Occipital lobe (tissue), 2 donors: Measurements from ENCODE around the gene HIGD2A. TPM values are rescaled to one million over a fixed set of nuclear protein-coding genes. Genes with fewer than 3 reads are reported as not detected.

Experiments
- DNase-seq: peaks from one replicate; lab custom pipeline; 2025; lab: John Stamatoyannopoulos, UW
- total RNA-seq: library from RNA; depleted of rRNA; stranded (reverse); fragments of >200 nt; gene quantifications from one replicate; pipeline ENCODE4 v1.2.3, GENCODE V29; 2014

HIGD2A gene
- total RNA-seq, 1 donor from 2014 or later: 26.4 TPM

DNA sequence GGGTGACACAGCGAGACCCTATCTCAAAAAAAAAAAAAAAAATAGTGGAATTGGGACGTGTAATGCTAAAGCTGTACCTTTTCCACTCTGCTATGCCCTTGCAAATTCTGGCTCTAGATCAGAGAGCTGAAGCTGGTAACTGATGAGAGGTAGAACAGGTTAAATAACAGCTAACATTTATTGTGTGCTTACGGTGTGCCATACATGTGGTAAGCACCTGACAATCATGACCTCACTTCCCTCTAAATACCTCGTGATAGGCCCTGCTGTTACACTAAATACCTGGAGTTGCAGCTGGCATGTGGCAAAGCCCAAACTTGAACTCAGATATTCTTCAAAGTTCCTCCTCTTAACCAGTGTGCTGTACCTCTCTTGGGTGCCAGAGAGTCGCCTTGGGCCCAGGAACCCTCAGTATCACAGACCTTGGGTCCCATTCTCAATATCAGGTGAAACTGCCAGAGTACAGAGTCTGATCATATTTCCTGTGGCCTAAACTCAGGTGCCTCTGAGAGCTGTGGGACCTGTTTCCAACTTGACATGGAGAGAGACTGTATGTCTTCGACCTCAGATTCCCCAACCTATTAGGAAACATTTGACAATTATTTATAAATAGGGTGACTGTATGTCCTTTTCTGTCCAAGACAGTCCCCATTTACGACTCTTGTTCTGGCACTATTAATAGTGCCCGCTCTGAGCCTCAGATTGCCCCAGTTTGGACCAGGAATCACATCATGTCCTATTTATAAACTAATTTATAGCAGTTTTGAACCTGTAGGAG, 18.4 kb upstream of the HIGD2A start:
- no peak for DNase-seq

DNA sequence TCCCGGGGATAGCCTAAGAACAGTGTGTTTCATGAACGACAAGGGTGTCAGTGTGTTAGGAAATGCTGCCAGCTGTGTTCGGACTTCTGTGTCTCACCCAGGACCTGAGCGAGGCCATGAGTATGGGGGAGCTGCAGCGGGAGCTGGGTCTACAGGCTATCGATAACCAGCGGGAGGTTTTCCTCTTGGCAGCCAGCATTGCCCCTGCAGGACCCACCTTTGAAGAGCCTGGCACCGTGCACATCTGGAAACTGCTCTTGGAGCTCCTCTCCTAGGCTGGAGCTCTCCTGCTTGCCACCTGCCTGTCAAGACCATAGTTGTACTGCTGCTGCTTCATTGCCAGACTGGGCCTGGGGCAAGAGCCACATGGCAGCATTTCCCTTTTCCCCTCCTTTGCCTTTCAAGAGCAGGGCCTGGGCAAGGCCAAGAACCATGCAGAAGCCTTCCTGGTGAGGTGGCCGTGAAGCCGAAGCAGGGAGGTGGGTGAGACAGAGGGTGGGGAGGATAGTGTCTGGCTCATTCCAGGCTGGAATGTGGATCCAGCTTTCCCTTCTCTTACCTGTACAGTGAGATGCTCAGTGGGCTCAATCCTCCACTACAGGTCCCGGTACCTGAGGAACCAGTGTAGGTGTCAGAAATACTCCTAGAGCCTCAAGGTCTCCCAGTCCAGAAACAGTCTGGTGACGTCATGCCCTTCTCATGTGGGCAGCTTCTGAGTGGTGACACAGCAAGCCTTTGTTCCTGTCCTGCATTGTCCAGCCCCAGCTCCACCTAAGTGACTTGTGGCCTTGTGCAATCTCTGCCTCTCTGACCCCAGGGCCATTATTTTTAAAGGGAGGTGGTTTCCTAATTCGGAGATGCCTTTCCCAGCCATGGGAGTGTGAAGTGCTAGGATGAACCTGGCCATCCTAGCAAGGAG, 16.7 kb upstream of the HIGD2A start:
- no peak for DNase-seq

DNA sequence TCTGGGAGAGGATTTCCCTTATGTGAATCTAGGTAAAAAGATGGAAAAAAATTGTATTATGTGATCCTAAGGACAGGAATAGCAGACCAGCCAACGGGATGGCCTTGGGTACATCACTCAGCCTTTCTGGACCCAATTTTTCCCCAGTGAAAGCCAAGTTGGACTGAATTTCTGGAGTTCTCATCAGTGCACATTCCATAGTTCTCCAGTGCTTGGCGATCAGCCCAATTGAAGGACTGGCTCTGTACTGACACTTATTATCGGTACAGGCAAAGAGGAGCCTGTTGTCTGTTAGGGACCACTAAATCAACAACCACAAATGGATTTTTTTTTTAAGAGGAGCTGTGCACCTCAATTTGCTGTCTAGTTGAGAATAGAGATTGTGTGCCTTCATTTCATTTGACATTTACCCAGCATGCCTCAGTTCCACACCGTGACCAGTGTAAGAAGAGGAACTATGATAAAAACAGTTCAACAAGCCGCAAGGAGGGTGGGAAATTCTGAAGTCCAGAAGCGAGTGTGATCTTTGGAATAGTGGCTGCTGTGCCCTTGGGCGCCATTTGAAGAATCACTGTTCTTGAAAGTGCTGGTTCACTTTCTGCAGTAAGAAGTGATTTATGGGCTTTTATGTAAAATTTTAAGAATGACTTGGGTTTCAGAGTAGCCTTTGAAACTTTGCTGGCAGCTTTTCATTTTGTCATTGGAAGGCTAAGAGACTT, 15.3 kb upstream of the HIGD2A start:
- DNase-seq: no peak

DNA sequence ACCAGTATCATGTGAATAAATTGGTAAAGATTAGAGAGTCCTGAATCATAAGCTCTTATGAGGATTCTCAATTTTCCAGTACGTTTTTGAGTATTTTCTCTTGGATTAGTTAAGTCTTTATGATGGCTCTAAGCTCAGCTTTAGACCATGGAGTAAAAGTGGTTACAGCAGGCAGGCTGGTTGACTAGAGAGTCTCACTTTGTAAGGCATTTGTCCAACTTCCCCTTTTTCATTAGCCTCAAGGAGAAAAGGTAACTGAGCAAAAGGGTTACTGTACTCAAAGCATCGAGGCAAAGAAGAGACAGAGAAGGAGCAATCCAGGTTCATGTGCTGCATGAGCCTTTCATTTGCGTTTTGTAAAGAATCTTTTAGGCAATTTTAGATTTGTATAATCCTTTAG, 8.7 kb upstream of the HIGD2A start:
- DNase-seq: no peak

DNA sequence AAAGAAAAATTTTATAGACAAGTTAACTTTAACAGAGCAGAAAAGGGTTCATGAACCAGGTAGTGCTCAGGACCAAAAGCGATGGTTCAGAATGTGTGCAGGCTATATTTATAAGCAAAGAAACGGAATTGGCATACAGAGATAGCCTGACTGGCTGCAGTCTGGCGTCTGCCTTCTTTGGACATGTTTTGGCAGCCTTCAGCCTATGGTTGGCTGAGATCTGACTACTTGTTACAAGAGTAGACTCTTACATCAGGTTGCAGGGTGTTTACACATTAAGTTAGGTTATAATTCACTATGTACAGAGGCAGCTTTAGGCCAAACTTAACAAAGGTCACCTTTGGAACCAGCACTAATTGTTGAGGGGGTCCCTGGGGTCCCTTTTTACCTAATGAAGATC, 7.1 kb upstream of the HIGD2A start:
- no peak for DNase-seq

DNA sequence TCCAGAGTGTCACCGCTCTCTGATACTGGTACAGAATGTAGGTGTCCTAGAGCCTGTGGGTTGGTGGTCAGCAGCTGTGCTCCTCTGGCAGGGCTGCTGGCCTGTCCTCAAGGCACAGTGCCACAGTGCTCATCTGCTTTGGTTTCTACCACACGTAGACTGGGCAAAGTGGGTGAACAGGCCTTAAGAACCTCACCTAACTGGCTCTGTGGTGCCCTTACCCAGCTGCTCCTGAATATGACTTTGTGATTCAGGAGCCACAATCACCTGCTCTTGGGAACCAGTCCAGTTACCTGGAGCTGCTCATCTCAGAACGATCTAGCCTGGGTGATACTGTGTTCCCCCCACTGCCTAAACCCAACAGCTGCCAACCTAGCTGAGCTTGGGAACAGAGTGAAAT, 6.6 kb upstream of the HIGD2A start:
- DNase-seq: no peak

DNA sequence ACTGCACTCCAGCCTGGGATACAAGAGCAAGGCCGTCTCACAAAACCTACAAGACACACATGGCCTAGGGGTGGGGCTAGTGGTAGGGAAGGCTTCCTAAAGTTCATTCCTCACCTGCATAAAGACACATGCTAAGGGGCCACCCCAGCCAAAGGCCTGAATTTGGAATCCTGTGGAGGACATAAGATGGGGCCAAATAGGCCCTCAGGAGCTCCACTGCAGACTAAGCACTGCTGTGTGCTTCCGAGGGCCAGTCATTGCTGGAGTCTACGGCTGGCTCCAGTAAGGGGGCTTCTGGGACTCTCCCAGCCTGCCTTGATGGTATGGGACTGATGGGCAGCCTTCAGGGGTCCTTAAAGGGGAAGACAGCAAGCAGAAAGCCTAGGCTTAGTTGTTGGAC, 5.8 kb upstream of the HIGD2A start:
- DNase-seq: no peak

DNA sequence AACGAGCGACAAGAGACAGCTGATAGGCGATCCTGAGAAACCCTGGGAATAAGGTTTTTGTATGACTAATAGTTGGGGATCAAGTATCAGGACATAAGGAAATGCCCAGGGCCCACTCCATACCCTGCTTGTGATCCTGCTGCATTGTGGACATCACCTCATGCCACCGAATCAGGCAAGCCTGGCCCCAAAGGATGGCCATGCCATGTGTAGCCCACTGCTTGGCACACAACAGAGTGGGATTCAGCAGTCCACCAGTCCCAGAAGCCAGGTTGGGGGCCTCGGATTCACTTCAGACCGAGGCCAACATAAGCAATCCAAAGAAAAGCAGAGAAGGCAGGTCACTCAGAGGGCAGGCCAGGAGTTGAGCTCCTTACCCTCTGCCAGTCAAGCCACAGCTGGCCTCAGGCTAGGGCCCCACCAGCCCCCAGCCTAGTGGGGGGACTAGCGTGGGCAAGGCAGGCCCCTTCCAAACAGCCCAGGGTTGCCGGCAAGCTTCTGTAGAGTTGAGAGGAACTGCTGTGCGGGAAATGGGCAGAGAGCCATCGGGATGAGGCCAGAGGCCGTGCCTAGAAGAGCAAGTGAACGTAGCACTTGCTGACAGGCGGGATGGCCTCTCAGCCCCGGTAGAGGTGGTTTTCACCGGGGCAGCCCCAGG, 5.2 kb upstream of the HIGD2A start:
- DNase-seq: no peak

DNA sequence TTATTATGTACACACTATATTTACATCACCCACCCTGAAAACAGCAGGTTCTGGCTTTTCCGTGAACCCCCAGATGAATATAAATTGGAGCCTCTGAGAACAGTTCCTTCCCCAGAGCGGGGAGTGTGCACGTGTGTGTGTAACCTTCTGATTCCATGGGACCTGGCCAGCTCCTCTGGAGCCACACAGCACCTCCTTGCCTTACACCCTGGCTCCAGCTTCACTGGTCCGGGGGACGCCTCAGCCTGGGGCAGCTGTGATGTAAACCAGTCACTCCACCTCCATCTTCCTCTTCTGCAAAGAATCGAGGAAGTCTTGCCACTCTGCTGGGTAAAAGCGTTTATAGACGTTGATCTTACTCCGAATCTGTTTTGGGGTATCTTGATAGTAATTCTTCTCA, 4.6 kb upstream of the HIGD2A start:
- DNase-seq: no peak

DNA sequence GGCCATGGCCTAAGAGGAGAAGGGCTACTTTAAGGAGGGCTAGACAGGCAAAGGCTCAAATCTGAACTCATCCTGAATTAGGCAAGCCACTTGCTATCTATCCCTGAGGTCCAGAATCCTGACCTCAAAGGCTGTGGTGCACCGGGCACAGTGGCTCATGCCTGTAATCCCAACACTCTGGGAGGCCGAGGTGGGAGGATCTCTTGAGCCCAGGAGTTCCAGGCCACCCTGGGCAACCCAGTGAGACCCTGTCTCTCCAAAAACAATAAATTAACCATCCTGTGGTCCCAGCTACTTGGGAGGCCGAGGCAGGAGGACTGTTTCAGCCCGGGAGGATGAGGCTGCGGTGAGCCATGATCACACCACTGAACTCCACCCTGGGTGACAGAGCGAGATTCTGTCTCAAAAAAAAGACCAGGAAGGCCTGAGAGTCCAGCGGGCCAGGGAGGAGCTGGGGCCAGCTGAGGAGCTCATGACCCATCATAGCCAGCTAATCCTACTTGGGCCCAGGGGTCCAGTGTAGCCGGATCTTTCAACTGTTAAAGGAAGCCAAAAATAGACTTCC, 4.1 kb upstream of the HIGD2A start:
- no peak for DNase-seq

DNA sequence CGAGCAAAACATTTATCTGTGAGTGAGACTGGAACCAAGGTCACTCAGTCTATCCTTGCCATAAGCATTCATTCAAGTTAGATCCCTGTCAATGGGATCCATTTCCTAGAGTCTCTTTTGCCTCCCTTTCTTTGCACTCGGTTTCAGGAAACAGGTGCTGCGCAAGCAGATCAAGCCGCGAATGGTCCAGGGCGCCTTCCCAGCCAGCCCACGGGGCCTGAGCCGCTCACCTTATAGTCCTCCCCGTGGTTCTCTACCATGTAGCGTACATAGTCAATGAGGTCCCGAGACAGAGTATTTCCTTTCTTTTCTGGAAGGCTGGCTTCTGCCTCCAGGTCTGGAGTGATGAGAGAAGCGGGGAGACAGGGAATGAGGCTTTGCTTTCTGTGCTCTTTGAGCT, 3.6 kb upstream of the HIGD2A start:
- DNase-seq: no peak

DNA sequence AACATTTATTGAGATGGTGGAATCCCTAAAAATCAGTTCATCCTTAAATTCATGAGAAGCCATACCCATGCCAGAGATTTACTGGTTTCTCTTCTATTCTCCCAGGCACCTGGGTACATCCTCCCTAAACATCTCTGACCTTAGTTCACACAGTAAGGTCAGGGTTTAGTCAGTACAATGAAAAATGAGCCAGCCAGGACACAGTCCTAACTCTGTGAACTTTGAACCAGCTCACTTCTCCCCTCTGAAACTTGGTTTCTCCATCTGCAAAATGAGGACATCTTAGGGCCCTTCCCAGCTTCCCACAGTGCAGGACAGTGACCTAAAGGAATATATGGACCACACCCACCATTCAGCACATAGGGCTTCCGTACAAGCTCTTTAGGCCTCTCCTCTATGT, 2.1 kb upstream of the HIGD2A start:
- no peak for DNase-seq

DNA sequence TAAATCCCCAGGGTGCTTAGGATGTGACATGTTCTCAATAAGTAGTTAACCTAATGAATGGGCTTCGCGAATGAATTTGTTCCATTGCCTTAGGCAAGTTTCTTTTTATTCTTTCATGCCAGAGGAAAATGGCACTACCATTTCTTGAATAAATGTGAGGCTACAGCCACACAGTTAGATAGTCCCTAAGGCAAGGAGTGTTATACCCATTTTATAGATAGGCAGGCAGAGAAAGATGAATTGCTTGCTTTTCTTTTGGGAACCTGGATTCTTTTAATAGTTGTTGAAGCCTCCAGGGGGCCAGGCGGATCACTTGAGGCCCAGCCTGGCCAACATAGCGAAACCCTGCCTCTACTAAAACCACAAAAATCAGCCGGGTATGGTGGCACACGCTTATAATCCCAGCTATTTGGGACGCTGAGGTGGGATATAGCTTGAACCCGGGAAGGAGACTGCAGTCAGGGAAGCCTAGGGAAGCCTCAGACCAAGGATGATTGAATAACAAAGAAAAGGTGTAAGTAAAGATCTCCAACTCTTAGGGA, 1.1 kb upstream of the HIGD2A start:
- no peak for DNase-seq

DNA sequence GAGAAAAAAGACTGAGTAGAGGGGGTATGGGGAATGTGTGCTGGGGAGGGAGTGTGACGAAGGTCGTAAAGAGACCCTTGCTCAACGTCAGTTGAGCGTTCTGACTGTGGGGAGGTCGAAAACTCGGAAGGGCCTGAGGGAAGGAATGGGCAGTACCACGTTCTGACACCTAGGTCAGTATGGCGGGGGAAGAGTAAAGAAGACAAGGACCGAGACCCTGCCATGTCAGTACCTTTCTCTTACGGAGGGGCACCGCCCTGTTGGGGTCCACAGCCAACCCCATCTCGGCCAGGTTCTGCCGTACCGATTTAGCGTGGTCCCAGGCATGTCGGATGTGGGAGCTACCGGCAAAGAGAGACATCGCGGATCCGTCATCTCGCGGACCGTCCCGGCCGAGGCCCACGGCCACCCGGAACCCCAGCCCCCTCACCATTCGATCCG, 528 bp upstream of the HIGD2A start:
- no peak for DNase-seq

DNA sequence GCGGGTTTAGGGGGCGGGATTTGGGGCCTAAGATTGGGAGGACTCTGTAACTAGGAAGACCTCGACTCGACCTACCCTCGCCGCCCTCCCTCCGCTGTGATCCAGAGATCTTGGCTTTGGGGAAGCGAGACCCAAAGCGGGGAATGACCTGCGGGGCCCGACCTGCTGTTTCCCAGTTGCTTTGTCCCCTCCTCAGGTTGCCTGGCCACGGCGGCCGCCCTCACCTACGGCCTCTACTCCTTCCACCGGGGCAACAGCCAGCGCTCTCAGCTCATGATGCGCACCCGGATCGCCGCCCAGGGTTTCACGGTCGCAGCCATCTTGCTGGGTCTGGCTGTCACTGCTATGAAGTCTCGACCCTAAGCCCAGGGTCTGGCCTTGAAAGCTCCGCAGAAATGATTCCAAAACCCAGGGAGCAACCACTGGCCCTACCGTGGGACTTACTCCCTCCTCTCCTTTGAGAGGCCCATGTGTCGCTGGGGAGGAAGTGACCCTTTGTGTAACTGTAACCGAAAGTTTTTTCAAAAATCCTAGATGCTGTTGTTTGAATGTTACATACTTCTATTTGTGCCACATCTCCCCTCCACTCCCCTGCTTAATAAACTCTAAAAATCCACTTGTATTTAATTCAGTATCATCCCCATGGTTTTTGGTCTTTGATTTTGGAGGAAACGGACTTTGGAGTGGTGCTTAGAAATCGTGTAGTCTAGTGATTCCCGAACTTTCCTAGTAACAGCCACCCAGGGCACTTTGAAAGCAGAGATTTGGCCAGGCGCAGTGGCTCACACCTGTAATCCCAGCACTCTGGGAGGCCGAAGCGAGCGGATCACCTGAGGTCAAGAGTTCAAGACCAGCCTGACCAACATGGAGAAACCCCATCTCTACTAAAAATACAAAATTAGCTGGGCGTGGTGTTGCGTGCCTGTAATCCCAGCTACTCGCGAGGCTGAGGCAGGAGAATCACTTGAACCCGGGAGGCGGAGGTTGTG, 878 bp downstream of the HIGD2A start:
- no peak for DNase-seq

DNA sequence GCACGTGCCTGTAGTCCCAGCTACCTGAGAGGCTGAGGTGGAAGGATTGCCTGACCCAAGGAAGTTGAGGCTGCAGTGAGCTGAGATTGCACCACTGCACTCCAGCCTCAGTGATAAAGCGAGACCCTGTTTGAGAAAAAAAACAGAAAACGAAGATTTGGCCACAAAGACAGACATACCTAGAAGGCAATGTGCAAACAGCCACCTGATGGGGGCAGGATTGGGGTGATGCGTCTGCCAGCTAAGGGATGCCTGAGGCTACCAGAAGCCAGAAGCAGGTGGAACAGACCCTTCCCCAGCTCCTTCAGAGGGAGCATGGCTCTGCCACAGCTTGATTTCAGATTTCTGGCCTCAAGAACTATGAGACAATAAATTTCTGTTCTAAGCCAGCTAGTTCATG, 2.9 kb downstream of the HIGD2A start:
- no peak for DNase-seq

DNA sequence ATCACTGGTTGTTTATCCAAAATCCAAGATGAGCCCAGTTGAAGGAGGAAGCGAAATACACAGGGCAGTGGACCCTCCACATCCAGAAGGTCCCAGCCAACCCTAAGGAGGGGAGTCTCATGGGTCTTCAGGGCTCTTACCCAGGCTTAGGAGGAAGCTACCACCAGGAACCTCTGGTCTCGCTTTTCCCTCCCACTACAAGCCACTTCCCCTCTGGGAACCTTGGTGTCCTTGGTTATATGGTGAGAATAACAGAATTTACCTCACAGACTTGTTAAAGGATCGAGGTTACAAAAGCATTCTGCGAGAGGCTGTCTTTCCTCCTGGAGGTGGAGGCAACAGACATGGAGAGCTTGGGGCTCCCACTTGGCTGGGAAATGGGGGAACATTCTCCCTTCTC, 3.4 kb downstream of the HIGD2A start:
- DNase-seq: no peak

DNA sequence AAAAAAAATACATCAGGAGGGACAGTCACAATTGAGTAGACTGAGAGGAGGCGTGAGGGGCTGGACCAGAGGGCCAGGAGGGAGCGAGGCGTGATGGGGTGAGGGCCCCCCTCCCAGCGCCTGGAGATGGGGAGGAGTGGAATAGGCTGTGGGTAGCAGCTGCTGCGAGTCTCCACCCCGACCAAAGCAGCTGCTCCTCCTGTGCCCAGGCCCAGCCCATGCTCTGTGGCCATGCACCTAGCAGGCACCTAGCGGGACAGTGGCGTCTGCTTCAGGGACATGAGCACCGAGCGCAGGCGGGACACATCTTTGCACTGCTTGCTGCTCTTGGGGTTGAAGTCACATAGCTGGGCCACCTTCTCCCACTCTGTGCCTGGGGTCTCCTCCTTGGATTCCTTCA, 4.0 kb downstream of the HIGD2A start:
- no peak for DNase-seq

DNA sequence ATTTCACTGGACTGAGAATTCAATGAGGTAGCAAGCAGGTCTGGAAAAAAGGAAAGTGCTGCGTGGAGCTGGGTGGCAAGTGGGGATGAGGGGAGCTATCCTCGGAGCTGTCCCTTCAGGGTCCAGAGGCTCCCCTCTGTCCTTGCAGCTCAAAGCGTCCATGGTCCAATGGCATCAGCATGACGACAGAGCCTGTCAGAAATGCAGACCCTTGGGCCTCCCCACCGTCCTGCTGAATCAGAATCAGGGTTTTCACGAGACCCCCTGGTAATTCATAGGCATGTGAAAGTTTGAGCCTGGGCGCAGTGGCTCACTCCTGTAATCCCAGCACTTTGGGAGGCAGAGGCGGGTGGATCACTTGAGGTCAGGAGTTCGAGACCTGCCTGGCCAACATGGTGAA, 5.5 kb downstream of the HIGD2A start:
- no peak for DNase-seq
